GM23338 (cell line): Measurements from ENCODE around the gene KLHDC9. TPM values are rescaled to one million over a fixed set of nuclear protein-coding genes. Genes with fewer than 3 reads are reported as not detected.

Experiments used
- ATAC-seq: fragments of 200-7000 bp; cut with Tn5 transposase; 3 replicates; pipeline ENCODE4 v1.9.1; 2020
- DNase-seq: peaks from one replicate; pipeline ENCODE4 v3.0.0-alpha.2; 2015; ENCODE audit warnings: low spot score
- H2AFZ ChIP-seq: fragments of 200-600 bp; sonication (generic); 2 replicates; pipeline ENCODE4 v1.8.0; 2016; ENCODE audit warnings: antibody characterized with exemption, mild to moderate bottlenecking, moderate library complexity
- H3F3A ChIP-seq: fragments of 200-600 bp; sonication (generic); replicated peaks from 2 replicates; pipeline ENCODE4 v1.8.0; 2017; ENCODE audit warnings: antibody characterized with exemption, mixed run types, low read depth
- H3K27ac ChIP-seq: fragments of 200-600 bp; sonication (generic); 2 replicates; pipeline ENCODE4 v1.6.1; 2016; ENCODE audit warnings: low read depth
- H3K27me3 ChIP-seq: fragments of 200-600 bp; sonication (generic); 2 replicates; pipeline ENCODE4 v1.8.0; 2016; ENCODE audit warnings: mild to moderate bottlenecking, mixed run types, moderate library complexity; ENCODE audit not compliant: insufficient read depth
- H3K36me3 ChIP-seq: fragments of 200-600 bp; sonication (generic); 2 replicates; pipeline ENCODE4 v1.8.0; 2016; ENCODE audit warnings: mild to moderate bottlenecking; ENCODE audit not compliant: insufficient read depth
- H3K4me1 ChIP-seq: fragments of 200-600 bp; sonication (generic); 2 replicates; pipeline ENCODE4 v1.8.0; 2016; ENCODE audit warnings: mild to moderate bottlenecking, moderate library complexity; ENCODE audit not compliant: insufficient read depth
- H3K4me2 ChIP-seq: fragments of 200-600 bp; sonication (generic); 2 replicates; pipeline ENCODE4 v1.7.1; 2017; ENCODE audit warnings: mixed run types
- H3K4me3 ChIP-seq: fragments of 200-600 bp; sonication (generic); 2 replicates; pipeline ENCODE4 v1.6.1; 2016; ENCODE audit warnings: mixed run types
- H3K79me2 ChIP-seq: fragments of 200-600 bp; sonication (generic); replicated peaks from 2 replicates; pipeline ENCODE4 v1.8.0; 2017; ENCODE audit warnings: mild to moderate bottlenecking; ENCODE audit not compliant: insufficient read depth
- H3K9me2 ChIP-seq: fragments of 200-600 bp; sonication (generic); 2 replicates; pipeline ENCODE4 v1.8.0; 2017; ENCODE audit not compliant: insufficient read depth
- H4K20me1 ChIP-seq: fragments of 200-600 bp; sonication (generic); replicated peaks from 2 replicates; pipeline ENCODE4 v1.8.0; 2017; ENCODE audit warnings: mild to moderate bottlenecking; ENCODE audit not compliant: insufficient read depth
- H3K27ac Mint-ChIP-seq: 2 replicates; pipeline ENCODE4 v1.8.0; 2020; ENCODE audit warnings: inconsistent platforms, mild to moderate bottlenecking, moderate library complexity, mixed read lengths
- H3K27me3 Mint-ChIP-seq: 3 replicates; pipeline ENCODE4 v1.8.0; 2022; ENCODE audit warnings: low read depth, mild to moderate bottlenecking, moderate library complexity, mixed read lengths, inconsistent platforms; ENCODE audit not compliant: insufficient read depth, poor library complexity
- H3K36me3 Mint-ChIP-seq: 3 replicates; pipeline ENCODE4 v1.8.0; 2021; ENCODE audit warnings: low read depth, mild to moderate bottlenecking, inconsistent platforms, moderate library complexity, mixed read lengths
- H3K4me1 Mint-ChIP-seq: 3 replicates; pipeline ENCODE4 v1.8.0; 2020; ENCODE audit warnings: mild to moderate bottlenecking, inconsistent platforms, mixed read lengths
- H3K4me3 Mint-ChIP-seq: 3 replicates; pipeline ENCODE4 v1.8.0; 2021; ENCODE audit warnings: moderate library complexity, mild to moderate bottlenecking, inconsistent platforms, mixed read lengths
- H3K9me3 Mint-ChIP-seq: 3 replicates; pipeline ENCODE4 v1.8.0; 2020; ENCODE audit warnings: moderate library complexity, mild to moderate bottlenecking, inconsistent platforms, mixed read lengths
- CREB1 ChIP-seq: fragments of 250-450 bp; sonication (Bioruptor Pico); IDR thresholded peaks from 2 replicates; pipeline ENCODE4 v1.5.0; 2020; ENCODE audit warnings: low read depth, mild to moderate bottlenecking, moderate library complexity
- ETS1 ChIP-seq: IDR thresholded peaks from 2 replicates; pipeline ENCODE4 v1.6.1; 2016; ENCODE audit warnings: antibody characterized with exemption
- EZH2 ChIP-seq: fragments of 200-600 bp; sonication (generic); IDR thresholded peaks from one replicate; pipeline ENCODE4 v1.8.0; 2017; ENCODE audit warnings: antibody characterized with exemption, mild to moderate bottlenecking, low read depth; ENCODE audit not compliant: unreplicated experiment
- EZH2phosphoT487 ChIP-seq: fragments of 200-600 bp; sonication (generic); IDR thresholded peaks from one replicate; pipeline ENCODE4 v1.8.1; 2018; ENCODE audit warnings: antibody characterized with exemption; ENCODE audit not compliant: unreplicated experiment
- NANOG ChIP-seq: IDR thresholded peaks from 2 replicates; pipeline ENCODE4 v1.6.1; 2016; ENCODE audit warnings: antibody characterized with exemption, borderline replicate concordance
- POLR2AphosphoS5 ChIP-seq: IDR thresholded peaks from 2 replicates; pipeline ENCODE4 v1.6.1; 2016; ENCODE audit warnings: antibody characterized with exemption, low read depth
- STAT1 ChIP-seq: IDR thresholded peaks from one replicate; pipeline ENCODE4 v1.6.1; 2016; ENCODE audit warnings: antibody characterized with exemption; ENCODE audit not compliant: unreplicated experiment
- ZNF114 ChIP-seq: fragments of 250-450 bp; sonication (Bioruptor Pico); IDR thresholded peaks from 2 replicates; pipeline ENCODE4 v1.5.0; 2020; ENCODE audit warnings: mild to moderate bottlenecking, moderate library complexity
- ZNF331 ChIP-seq: fragments of 250-450 bp; sonication (Bioruptor Pico); IDR thresholded peaks from 2 replicates; pipeline ENCODE4 v1.5.0; 2020; ENCODE audit warnings: low read depth, mild to moderate bottlenecking, moderate library complexity
- polyA plus RNA-seq: library from polyadenylated mRNA; unstranded; fragments of >200 nt; fragmentation: Nextera tagmentation; extraction: Ambion mirVana; gene quantifications from 2 replicates; pipeline ENCODE4 v1.2.1, GENCODE V29; 2016
- total RNA-seq: library from RNA; depleted of rRNA; stranded (reverse); fragments of >200 nt; shearing (Covaris generic); gene quantifications from 2 replicates; pipeline ENCODE4 v1.2.3, GENCODE V29; 2014
- TF ChIP-seq, protein P1 (sequence below): IDR thresholded peaks from one replicate; pipeline ENCODE4 v1.6.1; 2018; ENCODE audit warnings: antibody characterized with exemption; ENCODE audit not compliant: unreplicated experiment
- TF ChIP-seq, protein P2 (sequence below), 2 experiments: fragments of 200-600 bp in 1 of 2; sonication (generic) in 1 of 2; conservative IDR thresholded peaks; 2 replicates each; pipeline versions ENCODE4 v1.5.1 to v1.6.1; 2016 to 2017; ENCODE audit warnings: antibody characterized with exemption in 2 of 2, low read depth in 2 of 2, mild to moderate bottlenecking in 2 of 2, moderate library complexity in 1 of 2
- TF ChIP-seq, protein P3 (sequence below): fragments of 250-450 bp; sonication (Bioruptor Pico); IDR thresholded peaks from 2 replicates; pipeline ENCODE4 v1.5.0; 2020; ENCODE audit warnings: mild to moderate bottlenecking, moderate library complexity

KLHDC9 gene
- total and polyA plus RNA-seq, 2 experiments from 2014 or later = 5.6 to 6.6 TPM

DNA sequence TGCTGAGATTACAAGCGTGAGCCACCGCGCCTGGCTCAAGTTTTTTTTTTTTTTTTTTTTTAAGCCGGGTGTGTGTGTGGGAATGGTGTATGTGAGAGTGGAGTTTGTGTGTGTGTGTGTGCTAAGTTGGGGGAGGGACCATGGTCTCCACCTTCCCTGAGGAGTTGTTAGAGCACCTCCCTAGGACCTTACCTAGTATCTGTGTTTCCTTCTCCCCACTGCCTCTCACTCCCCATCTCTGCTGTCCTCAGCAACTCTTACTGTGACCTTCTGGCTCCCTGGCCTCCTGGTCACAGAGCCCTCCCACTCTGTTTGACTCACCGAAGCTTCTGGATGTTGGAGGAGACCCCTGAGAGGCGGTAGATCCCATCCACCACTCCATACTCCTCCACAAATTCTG is 38.9 kb upstream of the KLHDC9 start (continued):
- TF ChIP-seq, protein P1, sequence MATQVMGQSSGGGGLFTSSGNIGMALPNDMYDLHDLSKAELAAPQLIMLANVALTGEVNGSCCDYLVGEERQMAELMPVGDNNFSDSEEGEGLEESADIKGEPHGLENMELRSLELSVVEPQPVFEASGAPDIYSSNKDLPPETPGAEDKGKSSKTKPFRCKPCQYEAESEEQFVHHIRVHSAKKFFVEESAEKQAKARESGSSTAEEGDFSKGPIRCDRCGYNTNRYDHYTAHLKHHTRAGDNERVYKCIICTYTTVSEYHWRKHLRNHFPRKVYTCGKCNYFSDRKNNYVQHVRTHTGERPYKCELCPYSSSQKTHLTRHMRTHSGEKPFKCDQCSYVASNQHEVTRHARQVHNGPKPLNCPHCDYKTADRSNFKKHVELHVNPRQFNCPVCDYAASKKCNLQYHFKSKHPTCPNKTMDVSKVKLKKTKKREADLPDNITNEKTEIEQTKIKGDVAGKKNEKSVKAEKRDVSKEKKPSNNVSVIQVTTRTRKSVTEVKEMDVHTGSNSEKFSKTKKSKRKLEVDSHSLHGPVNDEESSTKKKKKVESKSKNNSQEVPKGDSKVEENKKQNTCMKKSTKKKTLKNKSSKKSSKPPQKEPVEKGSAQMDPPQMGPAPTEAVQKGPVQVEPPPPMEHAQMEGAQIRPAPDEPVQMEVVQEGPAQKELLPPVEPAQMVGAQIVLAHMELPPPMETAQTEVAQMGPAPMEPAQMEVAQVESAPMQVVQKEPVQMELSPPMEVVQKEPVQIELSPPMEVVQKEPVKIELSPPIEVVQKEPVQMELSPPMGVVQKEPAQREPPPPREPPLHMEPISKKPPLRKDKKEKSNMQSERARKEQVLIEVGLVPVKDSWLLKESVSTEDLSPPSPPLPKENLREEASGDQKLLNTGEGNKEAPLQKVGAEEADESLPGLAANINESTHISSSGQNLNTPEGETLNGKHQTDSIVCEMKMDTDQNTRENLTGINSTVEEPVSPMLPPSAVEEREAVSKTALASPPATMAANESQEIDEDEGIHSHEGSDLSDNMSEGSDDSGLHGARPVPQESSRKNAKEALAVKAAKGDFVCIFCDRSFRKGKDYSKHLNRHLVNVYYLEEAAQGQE = no peak
- TF ChIP-seq NANOG (no peak), ZNF331 (CRISPR knock-in tag) (no peak)

GRCh38 chr1:161061419-161061818 is 36.7 kb upstream of the KLHDC9 start:
- H3K4me2 ChIP-seq = no peak overlapping the region
- Mint-ChIP-seq H3K9me3 (no peaks in the 10 kb centered on the region; the same call in 2 of the 3 replicates), H3K36me3 (no peaks in the 10 kb centered on the region), H3K27ac (no peak overlapping the region), H3K27me3 (peaks cover 2% of the 10 kb centered on the region), H3K4me1 (peaks cover 6% of the 10 kb centered on the region; the same call in 2 of the 3 replicates), H3K4me3 (no peak overlapping the region)
- no peaks in the 10 kb centered on the region for H3K9me2 ChIP-seq
- no peak for ATAC-seq
- H3K4me3 ChIP-seq = no peak overlapping the region
- H3K36me3 ChIP-seq = no peaks in the 10 kb centered on the region
- H3K27ac ChIP-seq = no peak overlapping the region
- no peaks in the 10 kb centered on the region for H3K79me2 ChIP-seq
- DNase-seq = no peak
- no peak overlapping the region for H2AFZ ChIP-seq
- peaks cover 9% of the 10 kb centered on the region; the same call in 1 of the 2 replicates for H3K4me1 ChIP-seq
- H3F3A ChIP-seq = no peaks in the 10 kb centered on the region
- no peaks in the 10 kb centered on the region for H4K20me1 ChIP-seq
- H3K27me3 ChIP-seq = no peaks in the 10 kb centered on the region
- TF ChIP-seq STAT1 (no peak), ZNF331 (CRISPR knock-in tag) (no peak), CREB1 (CRISPR knock-in tag) (no peak), EZH2 (no peak), POLR2AphosphoS5 (no peak), NANOG (no peak), EZH2phosphoT487 (no peak), ETS1 (no peak), ZNF114 (no peak)
- TF ChIP-seq, protein P2, sequence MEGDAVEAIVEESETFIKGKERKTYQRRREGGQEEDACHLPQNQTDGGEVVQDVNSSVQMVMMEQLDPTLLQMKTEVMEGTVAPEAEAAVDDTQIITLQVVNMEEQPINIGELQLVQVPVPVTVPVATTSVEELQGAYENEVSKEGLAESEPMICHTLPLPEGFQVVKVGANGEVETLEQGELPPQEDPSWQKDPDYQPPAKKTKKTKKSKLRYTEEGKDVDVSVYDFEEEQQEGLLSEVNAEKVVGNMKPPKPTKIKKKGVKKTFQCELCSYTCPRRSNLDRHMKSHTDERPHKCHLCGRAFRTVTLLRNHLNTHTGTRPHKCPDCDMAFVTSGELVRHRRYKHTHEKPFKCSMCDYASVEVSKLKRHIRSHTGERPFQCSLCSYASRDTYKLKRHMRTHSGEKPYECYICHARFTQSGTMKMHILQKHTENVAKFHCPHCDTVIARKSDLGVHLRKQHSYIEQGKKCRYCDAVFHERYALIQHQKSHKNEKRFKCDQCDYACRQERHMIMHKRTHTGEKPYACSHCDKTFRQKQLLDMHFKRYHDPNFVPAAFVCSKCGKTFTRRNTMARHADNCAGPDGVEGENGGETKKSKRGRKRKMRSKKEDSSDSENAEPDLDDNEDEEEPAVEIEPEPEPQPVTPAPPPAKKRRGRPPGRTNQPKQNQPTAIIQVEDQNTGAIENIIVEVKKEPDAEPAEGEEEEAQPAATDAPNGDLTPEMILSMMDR (conservative IDR thresholded peaks at IDR 0.05; ENCODE audit: low read depth in 2 of 2) = no peak
- TF ChIP-seq, protein P3, sequence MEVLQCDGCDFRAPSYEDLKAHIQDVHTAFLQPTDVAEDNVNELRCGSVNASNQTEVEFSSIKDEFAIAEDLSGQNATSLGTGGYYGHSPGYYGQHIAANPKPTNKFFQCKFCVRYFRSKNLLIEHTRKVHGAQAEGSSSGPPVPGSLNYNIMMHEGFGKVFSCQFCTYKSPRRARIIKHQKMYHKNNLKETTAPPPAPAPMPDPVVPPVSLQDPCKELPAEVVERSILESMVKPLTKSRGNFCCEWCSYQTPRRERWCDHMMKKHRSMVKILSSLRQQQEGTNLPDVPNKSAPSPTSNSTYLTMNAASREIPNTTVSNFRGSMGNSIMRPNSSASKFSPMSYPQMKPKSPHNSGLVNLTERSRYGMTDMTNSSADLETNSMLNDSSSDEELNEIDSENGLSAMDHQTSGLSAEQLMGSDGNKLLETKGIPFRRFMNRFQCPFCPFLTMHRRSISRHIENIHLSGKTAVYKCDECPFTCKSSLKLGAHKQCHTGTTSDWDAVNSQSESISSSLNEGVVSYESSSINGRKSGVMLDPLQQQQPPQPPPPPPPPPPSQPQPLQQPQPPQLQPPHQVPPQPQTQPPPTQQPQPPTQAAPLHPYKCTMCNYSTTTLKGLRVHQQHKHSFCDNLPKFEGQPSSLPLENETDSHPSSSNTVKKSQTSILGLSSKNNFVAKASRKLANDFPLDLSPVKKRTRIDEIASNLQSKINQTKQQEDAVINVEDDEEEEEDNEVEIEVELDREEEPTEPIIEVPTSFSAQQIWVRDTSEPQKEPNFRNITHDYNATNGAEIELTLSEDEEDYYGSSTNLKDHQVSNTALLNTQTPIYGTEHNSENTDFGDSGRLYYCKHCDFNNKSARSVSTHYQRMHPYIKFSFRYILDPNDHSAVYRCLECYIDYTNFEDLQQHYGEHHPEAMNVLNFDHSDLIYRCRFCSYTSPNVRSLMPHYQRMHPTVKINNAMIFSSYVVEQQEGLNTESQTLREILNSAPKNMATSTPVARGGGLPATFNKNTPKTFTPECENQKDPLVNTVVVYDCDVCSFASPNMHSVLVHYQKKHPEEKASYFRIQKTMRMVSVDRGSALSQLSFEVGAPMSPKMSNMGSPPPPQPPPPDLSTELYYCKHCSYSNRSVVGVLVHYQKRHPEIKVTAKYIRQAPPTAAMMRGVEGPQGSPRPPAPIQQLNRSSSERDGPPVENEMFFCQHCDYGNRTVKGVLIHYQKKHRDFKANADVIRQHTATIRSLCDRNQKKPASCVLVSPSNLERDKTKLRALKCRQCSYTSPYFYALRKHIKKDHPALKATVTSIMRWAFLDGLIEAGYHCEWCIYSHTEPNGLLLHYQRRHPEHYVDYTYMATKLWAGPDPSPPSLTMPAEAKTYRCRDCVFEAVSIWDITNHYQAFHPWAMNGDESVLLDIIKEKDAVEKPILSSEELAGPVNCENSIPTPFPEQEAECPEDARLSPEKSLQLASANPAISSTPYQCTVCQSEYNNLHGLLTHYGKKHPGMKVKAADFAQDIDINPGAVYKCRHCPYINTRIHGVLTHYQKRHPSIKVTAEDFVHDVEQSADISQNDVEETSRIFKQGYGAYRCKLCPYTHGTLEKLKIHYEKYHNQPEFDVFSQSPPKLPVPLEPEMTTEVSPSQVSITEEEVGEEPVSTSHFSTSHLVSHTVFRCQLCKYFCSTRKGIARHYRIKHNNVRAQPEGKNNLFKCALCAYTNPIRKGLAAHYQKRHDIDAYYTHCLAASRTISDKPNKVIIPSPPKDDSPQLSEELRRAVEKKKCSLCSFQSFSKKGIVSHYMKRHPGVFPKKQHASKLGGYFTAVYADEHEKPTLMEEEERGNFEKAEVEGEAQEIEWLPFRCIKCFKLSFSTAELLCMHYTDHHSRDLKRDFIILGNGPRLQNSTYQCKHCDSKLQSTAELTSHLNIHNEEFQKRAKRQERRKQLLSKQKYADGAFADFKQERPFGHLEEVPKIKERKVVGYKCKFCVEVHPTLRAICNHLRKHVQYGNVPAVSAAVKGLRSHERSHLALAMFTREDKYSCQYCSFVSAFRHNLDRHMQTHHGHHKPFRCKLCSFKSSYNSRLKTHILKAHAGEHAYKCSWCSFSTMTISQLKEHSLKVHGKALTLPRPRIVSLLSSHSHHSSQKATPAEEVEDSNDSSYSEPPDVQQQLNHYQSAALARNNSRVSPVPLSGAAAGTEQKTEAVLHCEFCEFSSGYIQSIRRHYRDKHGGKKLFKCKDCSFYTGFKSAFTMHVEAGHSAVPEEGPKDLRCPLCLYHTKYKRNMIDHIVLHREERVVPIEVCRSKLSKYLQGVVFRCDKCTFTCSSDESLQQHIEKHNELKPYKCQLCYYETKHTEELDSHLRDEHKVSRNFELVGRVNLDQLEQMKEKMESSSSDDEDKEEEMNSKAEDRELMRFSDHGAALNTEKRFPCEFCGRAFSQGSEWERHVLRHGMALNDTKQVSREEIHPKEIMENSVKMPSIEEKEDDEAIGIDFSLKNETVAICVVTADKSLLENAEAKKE = no peak
